Uterus (tissue), 4 donors: Measurements from ENCODE around the gene WDR64. TPM values are rescaled to one million over a fixed set of nuclear protein-coding genes. Genes with fewer than 3 reads are reported as not detected.
"Not testable (repeated sequence)": the region's sequence is repeated elsewhere in the genome, so short reads cannot be mapped to it uniquely, and the experiment has no call there.

Experiments
- DNase-seq, 2 donors: peaks; one replicate each; pipeline ENCODE4 v3.0.0-alpha.2; 2019 to 2020
- H3K27ac ChIP-seq, 2 donors: fragments of 200-600 bp; sonication (generic); 1 replicate in 1 of 2; 2 replicates in 1 of 2; pipeline ENCODE4 v1.5.1; 2016 to 2018
- H3K27me3 ChIP-seq, 2 donors: fragments of 200-600 bp; sonication (generic); one replicate each; pipeline ENCODE4 v1.5.1; 2018 to 2019; ENCODE audit warnings: control low read depth in 1 of 2
- H3K36me3 ChIP-seq, 2 donors: fragments of 200-600 bp; sonication (generic); one replicate each; pipeline ENCODE4 v1.5.1; 2019; ENCODE audit warnings: control low read depth in 1 of 2
- H3K4me1 ChIP-seq, 2 donors: fragments of 200-600 bp; sonication (generic); one replicate each; pipeline ENCODE4 v1.5.1; 2018 to 2019; ENCODE audit warnings: control low read depth in 1 of 2
- H3K4me3 ChIP-seq, 2 donors: fragments of 200-600 bp; sonication (generic); 1 replicate in 1 of 2; 2 replicates in 1 of 2; pipeline ENCODE4 v1.5.1; 2018 to 2019; ENCODE audit warnings: mild to moderate bottlenecking in 1 of 2
- H3K9me3 ChIP-seq, 2 donors: fragments of 200-600 bp; sonication (generic); one replicate each; pipeline ENCODE4 v1.5.1; 2019; ENCODE audit warnings: control low read depth in 1 of 2
- CTCF ChIP-seq, 4 experiments: fragments of 200-600 bp in 2 of 4; fragments of 450-650 bp in 2 of 4; sonication (generic) in 2 of 4; IDR thresholded peaks; one replicate each; pipeline ENCODE4 v1.5.1; 2016 to 2019; ENCODE audit warnings: antibody characterized with exemption in 4 of 4, mild to moderate bottlenecking in 2 of 4, moderate library complexity in 1 of 4
- POLR2A ChIP-seq, 2 donors: fragments of 450-650 bp; IDR thresholded peaks; one replicate each; pipeline ENCODE4 v1.6.1; 2016; ENCODE audit warnings: antibody characterized with exemption in 2 of 2, mild to moderate bottlenecking in 1 of 2, moderate library complexity in 1 of 2
- intact Hi-C: fragments of 100-400 bp; cut with DNase I; formaldehyde crosslinking; loops from one replicate; pipeline ENCODE4 v1.15.1; 2023; ENCODE audit warnings: low total_unique reads
- total RNA-seq, 4 donors: library from RNA; depleted of rRNA in 3 of 4; stranded (reverse); fragments of >200 nt in 3 of 4; gene quantifications; one replicate each; pipeline versions ENCODE4 v1.1.0 to v1.2.4, GENCODE V29; 2014 to 2023
- donor health status: DM: yes; HTN: yes; CAD: no.

The WDR64 gene
- total RNA-seq, 4 donors from 2014 or later: 0.21 TPM; not detected in 3

- Histone ChIP-seq H3K9me3 (no peaks in the 10 kb centered on the region), H3K36me3 (no peaks in the 10 kb centered on the region), H3K4me3 (no peak overlapping the region), H3K27ac (no peak overlapping the region), H3K4me1 (no peaks in the 10 kb centered on the region), H3K27me3 (no peaks in the 10 kb centered on the region)
- TF ChIP-seq POLR2A (IDR thresholded peaks at IDR 0.05) (no peak), CTCF (IDR thresholded peaks at IDR 0.05) (no peak)
- intact Hi-C loops: no loop called here
- no peak for DNase-seq
These were observed 167.3 kb downstream of the WDR64 start for GRCh38 chr1:241819340-241819866.

GRCh38 chr1:241821363-241821762 lies 169.3 kb downstream of the WDR64 start:
- no peak overlapping the region for H3K4me3 ChIP-seq
- no peaks in the 10 kb centered on the region for H3K27me3 ChIP-seq
- no peaks in the 10 kb centered on the region for H3K4me1 ChIP-seq
- no peaks in the 10 kb centered on the region for H3K9me3 ChIP-seq
- intact Hi-C loops: no loop called here
- DNase-seq: no peak
- no peaks in the 10 kb centered on the region for H3K36me3 ChIP-seq
- no peak for TF ChIP-seq CTCF (IDR thresholded peaks at IDR 0.05)
- no peak overlapping the region for H3K27ac ChIP-seq

GRCh38 chr1:241822846-241823245 lies 170.8 kb downstream of the WDR64 start:
- TF ChIP-seq CTCF (IDR thresholded peaks at IDR 0.05) (no peak), POLR2A (IDR thresholded peaks at IDR 0.05) (no peak)
- intact Hi-C loops: no loop called here
- Histone ChIP-seq H3K9me3 (no peaks in the 10 kb centered on the region), H3K27ac (no peak overlapping the region), H3K4me1 (no peaks in the 10 kb centered on the region), H3K36me3 (no peaks in the 10 kb centered on the region), H3K27me3 (no peaks in the 10 kb centered on the region), H3K4me3 (no peak overlapping the region)
- no peak for DNase-seq

- Histone ChIP-seq H3K9me3 (no peaks in the 10 kb centered on the region), H3K27me3 (no peaks in the 10 kb centered on the region), H3K36me3 (no peaks in the 10 kb centered on the region), H3K4me3 (no peak overlapping the region), H3K27ac (no peak overlapping the region), H3K4me1 (no peaks in the 10 kb centered on the region)
- no peak for TF ChIP-seq POLR2A (IDR thresholded peaks at IDR 0.05)
- TF ChIP-seq CTCF (IDR thresholded peaks at IDR 0.05): no peak
- no peak for DNase-seq
- intact Hi-C loops: no loop called here
These were observed 171.8 kb downstream of the WDR64 start for GRCh38 chr1:241823925-241824324.

- no peak for DNase-seq
- no peaks in the 10 kb centered on the region for H3K36me3 ChIP-seq
- TF ChIP-seq CTCF (IDR thresholded peaks at IDR 0.05): no peak
- TF ChIP-seq POLR2A (IDR thresholded peaks at IDR 0.05): no peak
- H3K9me3 ChIP-seq: no peaks in the 10 kb centered on the region
- H3K4me1 ChIP-seq: no peaks in the 10 kb centered on the region
- intact Hi-C loops: no loop called here
- H3K4me3 ChIP-seq: no peak overlapping the region
- no peaks in the 10 kb centered on the region for H3K27me3 ChIP-seq
- H3K27ac ChIP-seq: no peak overlapping the region
These were observed 173.5 kb downstream of the WDR64 start for GRCh38 chr1:241825581-241825980.

- H3K4me3 ChIP-seq, H3K36me3 ChIP-seq, intact Hi-C loops: not testable (repeated sequence)
These were observed 174.5 kb downstream of the WDR64 start for GRCh38 chr1:241826613-241827012.

More at GRCh38 chr1:241826613-241827012, 174.5 kb downstream of the WDR64 start:
- not testable (repeated sequence) for H3K27ac ChIP-seq, H3K9me3 ChIP-seq, H3K4me1 ChIP-seq, H3K27me3 ChIP-seq, DNase-seq
